Subcutaneous abdominal adipose tissue (tissue), 5 donors: ENCODE data around the gene MTCH1.

ENCODE experiments used
- H3K27ac ChIP-seq: one replicate; pipeline ENCODE4 v1.7.0; 2013; ENCODE audit warnings: low read depth, mild to moderate bottlenecking, inconsistent platforms, low read length, moderate library complexity
- H3K27me3 ChIP-seq, 5 donors: one replicate each; pipeline ENCODE4 v1.7.0; 2013; ENCODE audit warnings: low read length in 5 of 5, inconsistent platforms in 1 of 5; ENCODE audit not compliant: control insufficient read depth in 5 of 5, insufficient read depth in 4 of 5
- H3K36me3 ChIP-seq, 5 donors: one replicate each; pipeline ENCODE4 v1.7.0; 2013; ENCODE audit warnings: low read length in 5 of 5; ENCODE audit not compliant: control insufficient read depth in 5 of 5, insufficient read depth in 5 of 5
- H3K4me1 ChIP-seq, 5 donors: one replicate each; pipeline ENCODE4 v1.7.0; 2013; ENCODE audit warnings: low read length in 5 of 5, mild to moderate bottlenecking in 3 of 5, moderate library complexity in 1 of 5; ENCODE audit not compliant: control insufficient read depth in 5 of 5, insufficient read depth in 5 of 5
- H3K4me3 ChIP-seq, 5 donors: one replicate each; pipeline ENCODE4 v1.7.0; 2013; ENCODE audit warnings: low read length in 5 of 5, low read depth in 1 of 5
- H3K9ac ChIP-seq, 5 donors: one replicate each; pipeline ENCODE4 v1.7.0; 2013; ENCODE audit warnings: low read length in 5 of 5, mild to moderate bottlenecking in 4 of 5, moderate library complexity in 3 of 5
- H3K9me3 ChIP-seq, 5 donors: one replicate each; pipeline ENCODE4 v1.7.0; 2013; ENCODE audit warnings: low read length in 5 of 5; ENCODE audit not compliant: control insufficient read depth in 5 of 5
- donor health status: healthy.
- donor health status: healthy.
- donor health status: healthy.
- donor health status: healthy.
- donor health status: healthy.

MTCH1 gene

DNA sequence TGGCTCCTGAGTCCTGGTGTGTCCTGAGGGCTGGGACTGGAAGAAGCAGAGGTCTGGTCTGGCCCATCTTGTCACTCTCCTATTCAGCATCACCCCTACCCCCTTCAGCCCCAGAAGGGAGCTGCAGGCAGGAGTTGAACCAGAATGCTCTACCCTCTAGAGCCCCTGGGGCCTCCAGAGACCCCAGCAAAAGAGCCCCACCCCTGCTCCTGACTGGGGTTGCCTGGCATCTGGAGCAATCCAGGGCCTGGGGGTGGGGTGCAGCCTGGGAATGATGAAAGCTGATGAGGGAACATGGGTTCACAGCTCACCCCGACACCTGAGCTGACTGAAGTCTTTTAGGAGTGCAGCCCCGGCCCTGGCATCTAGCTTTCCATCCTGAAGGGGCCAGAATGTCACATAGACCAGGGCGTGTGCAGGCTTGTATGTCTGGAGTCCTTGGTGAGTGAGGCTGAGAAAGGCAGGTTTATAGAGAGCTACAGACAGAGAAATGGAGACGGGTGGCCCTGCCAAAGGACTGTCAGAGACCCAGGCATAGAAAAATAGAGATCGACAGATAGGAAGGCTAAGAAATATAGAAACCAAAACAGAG is 31.7 kb upstream of the MTCH1 start:
- Histone ChIP-seq H3K27ac (no peak overlapping the region), H3K27me3 (no peaks in the 10 kb centered on the region), H3K9me3 (no peaks in the 10 kb centered on the region), H3K36me3 (peaks cover 0 to 35% (median 0%) of the 10 kb centered on the region in 5 donors), H3K9ac (no peak overlapping the region), H3K4me3 (no peak overlapping the region), H3K4me1 (peaks cover 0 to 14% (median 3%) of the 10 kb centered on the region in 5 donors)

DNA sequence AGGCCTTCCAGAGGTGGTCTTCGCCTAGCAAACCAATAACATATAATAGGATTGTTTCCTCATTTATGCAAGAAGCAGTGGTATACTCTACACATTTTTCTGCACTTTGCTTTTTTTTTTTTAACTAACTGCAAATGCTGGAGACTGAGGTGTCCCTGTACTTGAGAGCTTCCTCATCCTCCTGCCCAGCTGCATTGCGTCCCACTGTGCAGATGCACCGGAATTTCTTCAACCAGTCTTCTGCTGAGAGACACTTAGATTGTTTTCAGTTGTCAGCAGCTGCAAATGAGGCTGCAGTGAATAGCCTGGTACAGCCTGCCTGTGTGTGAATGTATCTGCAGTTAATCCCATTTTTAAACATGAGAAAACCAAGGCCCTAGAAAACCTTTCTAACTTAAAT is 31.0 kb upstream of the MTCH1 start:
- Histone ChIP-seq H3K4me1 (peaks cover 0 to 14% (median 3%) of the 10 kb centered on the region in 5 donors), H3K27me3 (no peaks in the 10 kb centered on the region), H3K9ac (no peak overlapping the region), H3K4me3 (no peak overlapping the region), H3K27ac (no peak overlapping the region), H3K9me3 (no peaks in the 10 kb centered on the region), H3K36me3 (peaks cover 0 to 28% (median 0%) of the 10 kb centered on the region in 5 donors)

DNA sequence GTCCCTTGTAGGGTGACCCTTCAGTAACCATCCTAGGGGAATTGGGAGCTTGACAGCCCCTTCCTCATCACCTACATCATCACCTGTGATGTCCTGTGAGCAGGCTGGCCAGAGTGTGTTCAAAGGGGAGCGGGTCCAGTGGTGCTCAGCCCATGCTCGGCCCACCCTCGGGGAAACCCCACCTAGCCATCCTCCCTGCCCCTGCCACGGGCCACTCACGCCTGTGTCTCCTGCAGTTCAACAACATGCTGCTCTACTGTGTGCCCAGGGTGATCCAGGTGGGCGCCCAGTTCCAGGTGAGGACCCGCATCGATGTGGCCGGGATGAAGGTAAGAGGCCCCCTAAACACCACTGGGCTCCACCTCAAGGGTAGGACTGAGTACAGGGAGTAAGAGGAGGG is 29.5 kb upstream of the MTCH1 start:
- Histone ChIP-seq H3K9me3 (no peaks in the 10 kb centered on the region), H3K4me1 (peaks cover 0 to 14% (median 3%) of the 10 kb centered on the region in 5 donors), H3K4me3 (no peak overlapping the region), H3K36me3 (peaks cover 0 to 32% (median 0%) of the 10 kb centered on the region in 5 donors), H3K9ac (no peak overlapping the region), H3K27me3 (no peaks in the 10 kb centered on the region), H3K27ac (no peak overlapping the region)

DNA sequence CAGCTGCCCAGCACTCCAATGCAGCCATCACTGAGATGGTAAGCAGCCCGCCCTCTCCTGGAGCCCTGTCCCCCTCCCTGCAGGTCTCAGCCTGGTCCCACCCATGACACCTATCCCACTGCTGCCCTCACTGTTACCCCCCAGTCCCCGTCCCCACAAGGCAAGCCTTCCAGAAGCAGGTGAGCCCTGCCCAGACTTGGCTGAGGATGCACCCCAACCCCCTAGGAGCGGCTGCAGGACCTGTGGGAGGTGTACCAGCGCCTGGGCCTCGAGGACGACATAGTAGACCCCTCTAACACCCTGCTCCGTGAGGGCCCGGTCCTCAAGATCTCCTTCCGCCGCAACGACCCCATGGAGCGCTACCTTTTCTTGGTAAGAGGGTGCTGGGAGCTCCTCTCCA is 28.7 kb upstream of the MTCH1 start:
- Histone ChIP-seq H3K4me1 (peaks cover 0 to 14% (median 3%) of the 10 kb centered on the region in 5 donors), H3K9me3 (no peaks in the 10 kb centered on the region), H3K9ac (no peak overlapping the region), H3K27ac (no peak overlapping the region), H3K36me3 (peaks cover 0 to 34% (median 0%) of the 10 kb centered on the region in 5 donors), H3K4me3 (no peak overlapping the region), H3K27me3 (no peaks in the 10 kb centered on the region)

DNA sequence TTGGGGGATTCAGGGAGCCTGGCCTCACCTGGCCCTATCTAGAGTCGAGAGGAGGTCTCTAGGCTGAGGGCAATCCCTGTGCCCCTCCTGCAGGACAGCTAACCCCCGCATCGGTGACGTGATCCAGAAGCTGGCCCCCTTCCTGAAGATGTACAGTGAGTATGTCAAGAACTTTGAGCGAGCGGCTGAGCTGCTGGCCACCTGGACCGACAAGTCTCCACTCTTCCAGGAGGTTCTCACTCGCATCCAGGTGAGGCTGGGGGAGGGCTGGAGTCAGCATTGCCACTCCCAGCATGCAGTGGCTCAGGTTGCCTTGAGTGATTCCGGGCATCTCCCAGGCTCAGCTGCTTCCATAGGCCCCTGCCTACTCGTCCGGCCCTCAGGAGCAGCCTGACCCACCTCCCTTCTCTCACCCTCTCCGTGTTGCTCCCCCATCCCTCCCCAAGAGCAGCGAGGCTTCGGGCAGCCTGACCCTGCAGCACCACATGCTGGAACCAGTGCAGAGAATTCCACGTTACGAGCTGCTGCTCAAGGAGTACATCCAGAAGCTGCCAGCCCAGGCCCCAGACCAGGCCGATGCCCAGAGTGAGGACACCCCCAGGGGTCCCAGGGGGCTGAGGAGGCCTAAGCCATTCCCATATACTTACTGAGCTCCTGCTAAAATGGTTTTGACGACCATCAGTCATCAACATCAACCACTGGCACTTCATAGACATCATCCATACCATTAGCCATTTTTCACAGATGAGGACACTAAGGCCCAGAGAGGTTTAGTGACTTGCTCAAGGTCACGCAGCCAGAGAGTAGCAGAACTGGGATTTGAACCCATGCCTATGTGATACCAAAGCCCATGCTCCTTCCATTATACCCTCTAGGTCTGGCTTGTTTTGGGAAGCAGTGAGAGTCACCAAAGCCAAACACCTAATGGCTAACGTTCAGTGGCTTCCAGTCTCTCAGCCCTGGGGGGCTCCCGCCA is 27.8 kb upstream of the MTCH1 start:
- no peaks in the 10 kb centered on the region for H3K9me3 ChIP-seq
- H3K4me3 ChIP-seq = no peak overlapping the region
- H3K9ac ChIP-seq = no peak overlapping the region
- peaks cover 3 to 16% (median 7%) of the 10 kb centered on the region in 5 donors for H3K4me1 ChIP-seq
- H3K27me3 ChIP-seq = no peaks in the 10 kb centered on the region
- no peak overlapping the region for H3K27ac ChIP-seq
- peaks cover 0 to 34% (median 0%) of the 10 kb centered on the region in 5 donors for H3K36me3 ChIP-seq

DNA sequence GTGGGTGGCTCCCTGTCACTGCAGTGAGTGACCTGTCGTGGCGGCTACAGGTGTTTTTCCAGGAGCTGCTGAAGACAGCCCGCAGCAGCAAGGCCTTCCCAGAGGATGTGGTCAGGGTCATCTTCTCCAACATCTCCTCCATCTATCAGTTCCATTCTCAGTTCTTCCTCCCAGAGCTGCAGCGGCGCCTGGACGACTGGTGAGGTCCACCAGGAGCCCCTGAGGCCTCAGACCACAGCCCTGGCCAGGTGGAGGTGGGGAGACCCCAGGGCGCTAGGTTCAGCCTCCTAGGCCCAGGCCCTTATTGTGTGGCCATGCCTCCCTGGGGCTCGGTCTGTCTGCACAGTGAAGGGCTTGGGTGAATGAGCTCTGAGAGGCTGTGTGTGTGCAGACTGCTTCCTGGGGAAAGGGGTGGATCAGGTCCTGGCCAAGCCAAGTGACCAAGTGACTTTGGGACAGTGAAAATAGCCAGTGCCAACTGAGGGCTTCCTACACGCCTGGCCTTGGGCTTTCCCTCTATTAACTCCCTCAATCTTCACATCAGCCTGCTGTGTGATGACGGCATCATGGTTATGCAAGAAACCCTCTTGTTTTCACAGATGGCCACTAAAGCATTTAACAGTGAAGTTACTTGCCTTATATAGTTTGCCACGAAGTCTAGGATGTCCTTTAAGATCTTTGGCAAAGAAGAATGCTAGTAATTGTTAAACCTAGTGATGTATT is 25.8 kb upstream of the MTCH1 start:
- H3K36me3 ChIP-seq = peaks cover 0 to 34% (median 0%) of the 10 kb centered on the region in 5 donors
- no peaks in the 10 kb centered on the region for H3K27me3 ChIP-seq
- H3K27ac ChIP-seq = no peak overlapping the region
- H3K9me3 ChIP-seq = no peaks in the 10 kb centered on the region
- H3K4me3 ChIP-seq = no peak overlapping the region
- H3K4me1 ChIP-seq = peaks cover 3 to 12% (median 7%) of the 10 kb centered on the region in 5 donors
- no peak overlapping the region for H3K9ac ChIP-seq

DNA sequence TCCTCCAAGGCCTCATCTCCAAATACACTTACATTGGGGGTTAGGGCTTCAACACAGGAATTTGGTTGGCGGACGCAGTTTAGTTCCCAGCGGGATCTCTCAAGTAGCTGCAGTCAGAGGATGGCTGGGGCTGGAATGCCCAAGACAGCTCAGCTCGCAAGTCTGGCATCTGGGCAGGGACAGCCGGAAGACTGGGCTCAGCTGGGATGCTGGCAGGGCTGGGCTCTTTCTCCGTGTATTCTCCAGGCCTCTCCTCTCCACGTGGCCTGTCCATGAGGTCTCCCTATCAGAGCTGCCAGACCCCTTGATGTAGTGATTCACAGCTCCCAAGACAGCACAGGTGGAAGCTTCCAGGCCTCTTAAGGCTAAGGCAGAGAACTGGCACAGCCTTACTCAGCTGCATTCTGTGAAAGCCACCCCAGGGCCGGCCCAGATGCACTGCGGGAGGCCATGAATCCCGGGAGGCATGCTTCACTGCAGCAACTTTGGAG is 24.5 kb upstream of the MTCH1 start:
- no peaks in the 10 kb centered on the region for H3K9me3 ChIP-seq

DNA sequence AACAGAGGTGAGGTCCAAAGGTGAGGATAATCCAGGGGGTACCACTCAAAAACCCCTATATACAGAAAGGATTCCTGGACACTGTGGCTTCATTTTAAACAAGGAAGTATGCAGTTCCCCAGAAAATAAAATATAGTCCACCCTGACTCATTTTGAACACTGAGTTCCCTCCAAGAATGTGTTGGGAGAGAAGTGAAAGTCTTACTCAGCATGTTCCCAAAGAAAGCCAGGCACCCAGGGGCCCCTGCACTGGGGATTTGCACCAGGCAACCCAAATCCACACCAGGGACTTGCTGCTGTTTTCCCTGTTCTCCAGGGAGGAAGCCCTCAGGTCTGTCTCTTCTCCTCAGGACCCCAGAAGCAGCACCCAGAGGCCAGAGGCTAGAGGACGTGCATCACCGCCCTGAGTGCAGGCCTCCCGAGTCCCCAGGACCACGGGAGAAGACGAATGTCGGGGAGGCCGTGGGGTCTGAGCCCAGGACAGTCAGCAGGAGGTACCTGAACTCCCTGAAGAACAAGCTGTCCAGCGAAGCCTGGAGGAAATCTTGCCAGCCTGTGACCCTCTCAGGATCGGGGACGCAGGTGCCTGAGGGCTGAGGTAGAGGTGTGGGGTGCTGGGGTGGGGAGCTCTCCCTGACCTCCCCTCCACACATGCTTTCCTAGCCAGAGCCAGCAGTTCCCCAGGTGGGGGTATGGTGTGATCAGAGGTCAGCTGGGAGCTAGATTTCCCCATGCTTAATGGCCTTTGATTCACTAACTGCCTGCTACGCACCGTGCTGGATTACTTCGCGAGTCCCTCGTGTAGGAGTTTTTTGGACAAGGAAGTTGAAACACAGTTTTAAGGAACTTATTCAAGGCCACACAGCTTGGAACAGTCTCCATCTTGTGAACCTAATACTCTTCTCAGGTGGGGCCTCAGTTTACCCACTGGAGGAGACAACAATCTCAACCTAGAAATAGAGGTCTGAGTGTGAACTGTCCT is 22.8 kb upstream of the MTCH1 start:
- Histone ChIP-seq H3K36me3 (peaks cover 0 to 21% (median 0%) of the 10 kb centered on the region in 5 donors), H3K9ac (peak overlapping the region in 1 of 5 donors; percentile 7), H3K27ac (no peak overlapping the region), H3K4me3 (peak overlapping the region in 1 of 5 donors; percentile 65), H3K9me3 (no peaks in the 10 kb centered on the region), H3K27me3 (no peaks in the 10 kb centered on the region), H3K4me1 (peaks cover 3 to 15% (median 9%) of the 10 kb centered on the region in 5 donors)

More for the DNA sequence above, 24.5 kb upstream of the MTCH1 start:
- H3K27me3 ChIP-seq = no peaks in the 10 kb centered on the region
- no peak overlapping the region for H3K27ac ChIP-seq
- peaks cover 3 to 15% (median 9%) of the 10 kb centered on the region in 5 donors for H3K4me1 ChIP-seq
- no peak overlapping the region for H3K4me3 ChIP-seq
- H3K36me3 ChIP-seq = peaks cover 0 to 31% (median 0%) of the 10 kb centered on the region in 5 donors
- H3K9ac ChIP-seq = no peak overlapping the region
